ENCODE measurements around the gene PCP2.
A peak's percentile ranks its signal among the peaks of the same experiment; 100 is the strongest.

PCP2 gene

DNA sequence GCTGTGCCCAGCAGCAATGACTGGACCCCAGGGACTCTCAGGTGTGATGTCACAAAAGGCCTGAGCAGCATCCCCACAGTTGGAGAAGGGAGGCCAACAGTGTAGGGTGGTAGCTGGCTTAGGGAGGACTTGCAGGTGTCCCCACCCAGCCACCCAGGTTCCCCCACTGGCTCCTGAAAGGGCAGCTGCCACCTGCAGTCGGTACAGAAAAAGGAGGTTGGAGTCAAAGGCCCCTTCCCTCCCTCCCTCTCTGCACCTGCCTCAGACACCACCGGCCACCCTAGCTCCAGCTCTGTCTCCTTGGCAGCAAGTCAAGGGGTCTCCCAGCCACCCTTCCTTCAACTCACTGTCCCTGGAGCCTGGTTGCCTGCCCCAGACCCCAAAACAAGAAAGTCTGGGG lies at the start of gene PCP2:
TSS of gene PCP2 (minus strand) at position 22 of the 400 bp plus-strand sequence. CDS start 262 bp downstream, outside the sequence.
- DNase-seq (ENCODE audit: low read depth in 2 of 2) = no peak

DNA sequence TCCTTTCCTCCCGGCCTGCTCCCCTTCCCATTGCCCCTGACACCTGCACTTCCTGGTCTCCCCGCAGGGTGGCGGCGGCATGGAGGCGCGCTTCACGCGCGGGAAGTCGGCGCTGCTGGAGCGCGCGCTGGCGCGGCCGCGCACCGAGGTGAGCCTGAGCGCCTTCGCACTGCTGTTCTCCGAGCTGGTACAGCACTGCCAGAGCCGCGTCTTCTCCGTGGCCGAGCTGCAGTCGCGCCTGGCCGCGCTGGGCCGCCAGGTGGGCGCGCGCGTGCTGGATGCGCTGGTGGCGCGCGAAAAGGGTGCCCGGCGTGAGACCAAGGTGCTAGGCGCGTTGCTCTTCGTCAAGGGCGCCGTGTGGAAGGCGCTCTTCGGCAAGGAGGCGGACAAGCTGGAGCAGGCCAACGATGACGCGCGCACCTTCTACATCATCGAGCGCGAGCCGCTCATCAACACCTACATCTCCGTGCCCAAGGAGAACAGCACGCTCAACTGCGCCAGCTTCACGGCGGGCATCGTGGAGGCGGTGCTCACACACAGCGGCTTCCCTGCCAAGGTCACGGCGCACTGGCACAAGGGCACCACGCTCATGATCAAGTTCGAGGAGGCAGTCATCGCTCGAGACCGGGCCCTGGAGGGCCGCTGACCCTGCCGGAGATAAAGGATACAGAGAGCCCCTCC lies 48.8 kb upstream of the PCP2 start:
- DNase-seq (ENCODE audit: low read depth in 2 of 2) = no peak

DNA sequence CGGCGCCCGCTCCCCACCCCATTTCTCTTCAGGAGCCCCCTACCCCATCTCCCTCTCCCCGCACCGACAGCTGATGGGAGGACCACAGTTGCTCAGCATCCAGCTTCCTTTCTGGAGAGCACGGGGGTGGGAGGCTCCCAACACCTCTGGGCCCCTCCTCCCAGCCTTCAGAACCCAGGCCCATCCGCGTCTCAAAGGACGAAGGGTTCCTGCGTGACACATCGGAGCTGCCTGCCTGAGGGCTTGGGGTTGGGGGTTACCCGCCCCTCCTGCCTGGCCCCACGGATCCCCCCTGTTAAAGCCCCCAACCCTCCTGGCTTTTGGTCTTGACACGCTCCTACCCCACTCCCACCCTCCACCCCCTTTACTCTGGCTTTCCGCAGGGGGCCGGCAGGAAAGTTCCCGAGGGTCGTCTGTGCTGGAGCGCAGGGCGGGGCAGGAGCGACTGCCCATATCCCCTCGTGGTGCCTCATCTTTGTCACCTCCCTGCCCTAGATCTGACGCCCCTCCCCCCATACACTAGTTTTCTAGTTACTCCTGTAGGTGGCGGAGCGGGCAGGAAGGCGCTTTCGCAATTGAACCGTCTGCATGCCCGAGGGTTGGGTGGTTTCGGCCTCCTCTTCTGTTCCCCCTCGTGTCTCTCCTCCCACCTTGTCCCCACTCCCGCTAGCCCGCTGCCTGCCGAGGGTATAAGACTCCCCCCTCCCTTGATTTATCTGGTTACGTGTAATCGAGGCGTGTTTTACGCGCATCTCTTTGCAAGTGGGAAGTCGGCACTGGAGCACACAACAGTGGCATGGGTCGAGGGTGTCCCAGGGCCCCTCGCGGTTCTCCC lies 48.0 kb upstream of the PCP2 start:
- DNase-seq (ENCODE audit: low read depth in 2 of 2) = peak; percentile 51 to 74

- DNase-seq (ENCODE audit: low read depth in 2 of 2) = peak; percentile 72 to 76
These were observed 47.3 kb upstream of the PCP2 start, which contains the start of gene TRAPPC5 for GRCh38 chr19:7680606-7681339. TRAPPC5 (plus strand) TSS chr19:7680833; CDS start chr19:7682254, 1,421 bp downstream.

DNA sequence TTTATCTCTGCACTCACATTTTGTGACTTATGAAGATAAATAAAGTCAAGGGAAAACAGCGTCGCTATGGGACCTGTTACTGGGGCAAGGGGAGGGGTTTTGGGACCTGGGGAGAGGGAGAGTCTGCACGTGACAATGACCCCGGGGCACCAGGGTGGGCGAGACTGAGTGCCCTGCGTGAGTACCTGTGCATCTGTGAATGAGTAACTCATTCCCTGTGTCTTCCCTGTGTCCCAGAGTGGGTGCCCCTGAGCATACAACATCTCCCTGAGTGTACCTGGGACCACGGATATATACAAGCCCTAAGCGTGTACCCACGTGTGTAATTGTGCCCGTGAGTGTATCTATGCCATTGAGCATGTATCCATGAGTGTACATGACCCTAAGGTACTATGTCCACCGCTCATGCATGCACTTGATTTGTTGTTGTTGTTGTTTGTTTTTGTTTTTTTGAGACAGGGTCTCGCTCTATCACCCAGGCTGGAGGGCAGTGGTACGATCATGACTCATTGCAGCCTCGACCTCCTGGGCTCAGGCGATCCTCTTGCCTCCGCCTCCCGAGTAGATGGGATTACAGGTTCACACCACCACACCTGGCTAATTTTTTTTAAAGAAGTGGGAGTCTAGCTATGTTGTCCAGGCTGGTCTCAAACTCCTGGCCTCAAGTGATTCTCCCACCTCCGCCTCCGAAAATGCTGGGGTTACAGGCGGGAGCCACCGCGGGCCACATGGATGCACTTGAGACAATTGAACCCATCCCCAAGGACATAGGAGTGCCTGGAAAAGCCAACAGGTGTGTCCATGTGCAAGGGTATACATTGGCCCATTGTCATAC lies 46.5 kb upstream of the PCP2 start:
- no peak for DNase-seq (ENCODE audit: low read depth in 2 of 2)

GRCh38 chr19:7678971-7679751 lies 45.6 kb upstream of the PCP2 start:
- peak in 1 of 2 donors; percentile 54 for DNase-seq (ENCODE audit: low read depth in 2 of 2)

DNA sequence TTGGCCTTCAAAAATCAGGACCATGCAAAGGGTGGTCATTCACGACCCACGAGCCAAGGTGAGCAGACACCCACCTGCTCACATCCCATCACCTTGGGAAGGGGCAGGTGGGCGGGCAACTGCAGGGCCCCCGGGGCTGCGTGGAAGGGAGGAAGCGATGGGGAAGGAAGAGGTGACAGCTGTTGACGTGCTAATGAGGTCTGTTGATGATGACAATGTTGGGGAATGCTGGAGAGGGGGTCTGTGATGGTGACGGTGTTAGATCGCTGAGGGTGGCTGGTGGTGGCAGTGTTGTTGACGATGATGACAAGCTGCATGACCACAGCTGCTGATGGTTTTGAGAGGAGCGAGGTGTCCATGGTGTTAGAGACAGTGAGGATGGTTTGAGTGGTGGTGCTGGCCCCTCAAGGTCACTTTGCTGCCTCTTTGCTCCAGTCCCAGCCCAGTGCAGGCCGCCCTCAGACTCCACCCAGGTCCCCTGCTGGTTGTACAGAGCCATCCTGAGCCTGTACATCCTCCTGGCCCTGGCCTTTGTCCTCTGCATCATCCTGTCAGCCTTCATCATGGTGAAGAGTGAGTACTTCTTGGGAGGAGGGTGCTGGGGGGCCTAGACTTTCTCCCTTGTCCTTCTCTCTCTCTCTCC lies 44.3 kb upstream of the PCP2 start:
- no peak for DNase-seq (ENCODE audit: low read depth in 2 of 2)

DNA sequence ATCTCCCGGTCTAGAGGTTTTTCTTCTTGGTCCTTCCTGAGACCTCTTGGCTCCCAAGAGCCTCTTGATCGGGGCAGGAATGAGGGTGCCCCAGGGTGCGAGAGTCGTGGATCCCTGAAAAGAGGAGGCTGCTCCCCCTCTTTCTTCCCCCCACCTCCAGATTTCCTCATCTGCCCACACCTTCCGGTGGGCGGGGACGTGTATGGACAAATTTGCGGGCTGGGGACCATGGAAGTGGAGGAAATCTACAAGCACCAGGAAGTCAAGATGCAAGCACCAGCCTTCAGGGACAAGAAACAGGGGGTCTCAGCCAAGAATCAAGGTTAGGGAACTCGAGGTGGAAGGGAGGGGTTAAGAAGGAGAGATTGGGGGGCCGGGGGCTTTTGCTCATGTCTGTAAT lies 43.3 kb upstream of the PCP2 start, which contains the start of gene MCEMP1:
TSS of gene MCEMP1 (plus strand) at position 237 of the 400 bp plus-strand sequence. CDS start at position 268, 31 bp downstream.
- DNase-seq (ENCODE audit: low read depth in 2 of 2) = no peak

DNA sequence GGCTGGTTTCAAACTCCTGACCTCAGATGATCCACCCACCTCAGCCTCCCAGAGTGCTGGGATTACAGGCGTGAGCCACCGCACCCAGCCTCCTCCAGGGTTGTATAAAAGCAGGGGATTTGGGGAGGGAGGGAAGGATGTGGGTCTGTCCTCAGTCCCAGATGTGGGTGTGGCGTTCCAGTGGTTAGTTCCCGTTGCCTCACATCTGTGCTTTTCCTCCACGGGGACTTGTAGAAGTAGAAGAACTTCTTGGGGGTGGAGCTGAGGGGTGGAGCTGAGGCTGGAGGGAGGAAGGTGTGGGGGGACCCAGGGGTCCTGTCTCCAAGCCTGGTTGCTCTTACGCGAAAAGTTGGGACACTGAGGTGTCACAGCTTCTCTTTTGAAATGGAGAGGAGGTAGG lies 42.9 kb upstream of the PCP2 start:
- DNase-seq (ENCODE audit: low read depth in 2 of 2) = no peak

DNA sequence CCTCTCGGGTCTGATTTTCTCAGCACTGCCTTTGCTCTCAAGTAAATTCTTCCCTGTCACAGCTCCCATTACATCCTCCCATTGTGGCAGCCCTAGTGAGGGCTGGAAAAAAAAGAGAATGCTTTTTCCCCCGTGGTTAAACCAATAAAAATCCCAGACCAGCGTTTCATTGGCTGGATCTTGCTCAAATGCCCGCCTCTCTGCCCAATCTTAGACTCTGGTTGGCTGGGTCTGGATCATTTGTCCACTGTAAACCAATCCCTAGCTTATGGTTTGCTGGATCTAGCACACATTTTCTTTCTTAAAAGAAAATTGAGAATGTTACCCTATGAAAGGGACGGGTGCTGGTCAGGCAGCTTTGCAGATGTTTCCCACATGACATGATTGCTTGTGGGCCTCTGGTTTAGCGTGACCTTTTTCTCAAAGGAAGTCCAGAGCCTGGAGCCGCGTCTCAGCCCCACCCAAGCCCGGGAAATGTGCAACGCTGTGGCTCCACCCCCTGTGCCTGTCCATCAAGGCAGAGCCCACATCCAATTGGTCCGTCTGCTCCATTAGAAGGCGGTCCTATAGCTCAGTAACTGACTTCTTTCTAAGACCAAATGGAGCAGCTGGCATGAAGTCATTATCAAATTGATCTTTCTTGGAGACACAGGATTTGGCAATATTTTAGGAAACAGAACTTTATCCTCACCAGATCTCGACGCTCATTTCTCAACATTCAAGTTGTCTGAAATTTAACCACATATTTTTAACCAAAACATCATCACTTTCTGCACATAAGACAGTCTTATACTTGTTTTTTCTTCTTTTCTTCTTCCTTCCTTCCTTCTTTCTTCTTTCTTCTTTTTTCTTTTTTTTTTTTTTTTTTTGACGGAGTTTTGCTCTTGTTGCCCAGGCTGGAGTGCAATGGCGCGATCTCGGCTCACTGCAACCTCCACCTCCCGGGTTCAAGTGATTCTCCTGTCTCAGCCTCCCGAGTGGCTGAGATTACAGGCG lies 40.8 kb upstream of the PCP2 start:
- no peak for DNase-seq (ENCODE audit: low read depth in 2 of 2)

GRCh38 chr19:7672522-7672921 lies 39.0 kb upstream of the PCP2 start:
- no peak for DNase-seq (ENCODE audit: low read depth in 2 of 2)

- no peak for DNase-seq (ENCODE audit: low read depth in 2 of 2)
These were observed 37.3 kb upstream of the PCP2 start for GRCh38 chr19:7670790-7671189.

- no peak for DNase-seq (ENCODE audit: low read depth in 2 of 2)
These were observed 36.7 kb upstream of the PCP2 start for GRCh38 chr19:7670150-7670783.

DNA sequence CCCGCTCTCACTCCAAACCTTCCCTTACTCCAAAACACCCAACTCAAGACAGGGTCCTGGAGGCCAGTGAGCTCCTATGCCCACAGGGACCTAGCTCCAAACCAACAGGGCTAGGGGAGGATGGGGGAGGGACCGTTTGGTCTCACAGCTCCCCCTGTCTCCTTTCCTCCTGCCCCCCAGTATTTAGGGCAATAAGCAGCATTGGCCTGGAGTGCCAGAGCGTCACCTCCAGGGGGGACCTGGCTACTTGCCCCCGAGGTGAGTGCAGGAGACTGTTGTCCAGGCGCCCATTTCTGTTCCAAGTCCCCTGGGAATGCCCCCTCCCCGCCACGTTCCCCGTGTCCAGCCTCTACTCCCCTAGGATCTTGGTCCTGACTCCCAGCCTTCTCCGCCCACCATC lies 36.1 kb upstream of the PCP2 start:
- DNase-seq (ENCODE audit: low read depth in 2 of 2) = no peak

DNA sequence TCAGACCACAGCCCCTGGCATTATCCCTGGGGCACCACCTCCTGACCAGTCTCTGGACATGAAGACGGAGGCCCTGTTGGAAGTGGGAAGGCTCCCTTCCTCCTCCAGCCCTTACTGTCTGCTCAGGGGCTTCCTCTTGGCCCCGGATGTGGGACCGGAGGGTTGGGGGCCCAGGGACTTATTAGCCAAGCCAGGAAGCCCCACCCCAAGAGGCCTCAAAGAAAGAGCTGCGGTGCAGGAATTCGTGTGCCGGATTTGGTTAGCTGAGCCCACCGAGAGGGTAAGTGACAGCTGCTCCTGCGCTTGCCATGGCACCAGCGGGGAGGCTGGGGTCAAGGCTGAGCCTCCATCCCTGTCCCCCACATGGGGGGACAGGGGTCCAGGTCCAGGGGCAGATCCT lies 35.3 kb upstream of the PCP2 start, which contains the start of gene RETN:
TSS of gene RETN (plus strand) at position 208 of the 400 bp plus-strand sequence. CDS start 278 bp downstream, outside the sequence.
- no peak for DNase-seq (ENCODE audit: low read depth in 2 of 2)

DNA sequence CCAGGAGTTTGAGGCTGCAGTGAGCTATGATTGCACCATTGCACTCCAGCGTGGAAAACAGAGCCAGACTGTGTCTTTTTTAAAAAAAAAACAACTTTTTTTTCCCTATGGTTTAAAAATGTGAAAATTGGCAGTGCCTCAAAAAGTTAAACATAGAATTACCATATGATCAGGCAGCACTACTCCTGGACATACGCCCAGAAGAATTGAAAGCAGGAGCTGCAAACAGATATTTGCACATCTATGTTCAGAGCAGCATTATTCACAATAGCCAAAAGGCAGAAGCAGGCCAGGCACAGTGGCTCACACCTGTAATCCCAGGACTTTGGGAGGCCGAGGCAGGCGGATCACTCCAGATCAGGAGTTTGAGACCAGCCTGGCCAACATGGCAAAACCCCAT lies 31.6 kb upstream of the PCP2 start:
- DNase-seq (ENCODE audit: low read depth in 2 of 2) = no peak

DNA sequence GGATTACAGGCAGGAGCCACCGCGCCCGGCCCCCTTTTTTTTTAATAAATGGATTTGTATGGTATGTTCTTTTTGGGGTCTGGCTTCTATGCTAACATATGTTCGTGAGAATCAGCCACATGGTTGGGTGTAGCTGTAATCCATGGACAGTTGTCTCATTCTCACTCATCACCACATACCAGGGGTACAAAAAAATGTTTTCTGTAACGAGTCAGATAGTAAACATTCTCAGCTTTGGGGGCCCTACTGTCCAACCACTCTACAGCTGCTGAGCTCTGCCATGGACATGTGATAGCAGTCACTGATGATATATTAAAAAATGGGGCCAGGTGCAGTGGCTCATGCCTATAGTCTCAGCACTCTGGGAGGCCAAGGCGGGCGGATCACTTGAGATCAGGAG lies 30.2 kb upstream of the PCP2 start:
- DNase-seq (ENCODE audit: low read depth in 2 of 2) = no peak

- DNase-seq (ENCODE audit: low read depth in 2 of 2) = no peak
These were observed 29.1 kb upstream of the PCP2 start for GRCh38 chr19:7662657-7663056.

All from stimulated activated CD8-positive, alpha-beta memory T cell treated with anti-CD3 and anti-CD28 coated beads, Interleukin-2, amount 100 ng/mL, for 1 hour (primary cell).